ENCODE data around the gene MAP3K9.

DNA sequence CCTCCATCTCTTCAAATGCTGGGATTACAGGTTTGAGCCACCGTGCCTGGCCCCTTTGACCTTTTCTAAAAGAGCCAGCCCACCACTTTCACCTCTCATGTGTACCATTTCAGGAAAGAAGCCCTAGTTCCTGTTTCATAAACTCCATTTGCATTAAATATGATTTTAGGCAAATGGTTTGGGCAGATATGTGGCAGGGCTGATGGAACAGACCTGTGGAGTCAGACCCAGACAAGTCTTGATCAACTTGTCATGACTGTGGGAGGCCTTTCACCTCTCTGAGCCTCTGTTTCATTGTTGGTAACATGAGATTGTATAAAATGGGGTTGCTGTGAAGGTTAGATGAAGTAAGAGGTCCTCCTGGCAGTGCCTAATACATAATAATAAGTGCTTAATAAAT is 5.2 kb upstream of the MAP3K9 start:
- TF ChIP-seq ZNF165 (CRISPR knock-in tag; IDR thresholded peaks at IDR 0.05; ENCODE audit: borderline replicate concordance) (no peak), NRF1 (conservative IDR thresholded peaks at IDR 0.05 in 1 of 2, IDR thresholded peaks at IDR 0.05 in 1 of 2) (no peak), BHLHE40 (IDR thresholded peaks at IDR 0.05; ENCODE audit: low read length) (no peak), HDAC6 (IDR thresholded peaks at IDR 0.05; ENCODE audit: low read depth, low read length) (no peak), ZNF644 (tag; IDR thresholded peaks at IDR 0.05; ENCODE audit: low read depth) (no peak), PTBP1 (IDR thresholded peaks at IDR 0.05; ENCODE audit: low read depth, low read length) (no peak), STAG1 (CRISPR knock-in tag; IDR thresholded peaks at IDR 0.05; ENCODE audit: borderline replicate concordance) (no peak), RFX5 (IDR thresholded peaks at IDR 0.05; ENCODE audit: low read depth, low read length) (no peak)
- TF ChIP-seq, protein P1, sequence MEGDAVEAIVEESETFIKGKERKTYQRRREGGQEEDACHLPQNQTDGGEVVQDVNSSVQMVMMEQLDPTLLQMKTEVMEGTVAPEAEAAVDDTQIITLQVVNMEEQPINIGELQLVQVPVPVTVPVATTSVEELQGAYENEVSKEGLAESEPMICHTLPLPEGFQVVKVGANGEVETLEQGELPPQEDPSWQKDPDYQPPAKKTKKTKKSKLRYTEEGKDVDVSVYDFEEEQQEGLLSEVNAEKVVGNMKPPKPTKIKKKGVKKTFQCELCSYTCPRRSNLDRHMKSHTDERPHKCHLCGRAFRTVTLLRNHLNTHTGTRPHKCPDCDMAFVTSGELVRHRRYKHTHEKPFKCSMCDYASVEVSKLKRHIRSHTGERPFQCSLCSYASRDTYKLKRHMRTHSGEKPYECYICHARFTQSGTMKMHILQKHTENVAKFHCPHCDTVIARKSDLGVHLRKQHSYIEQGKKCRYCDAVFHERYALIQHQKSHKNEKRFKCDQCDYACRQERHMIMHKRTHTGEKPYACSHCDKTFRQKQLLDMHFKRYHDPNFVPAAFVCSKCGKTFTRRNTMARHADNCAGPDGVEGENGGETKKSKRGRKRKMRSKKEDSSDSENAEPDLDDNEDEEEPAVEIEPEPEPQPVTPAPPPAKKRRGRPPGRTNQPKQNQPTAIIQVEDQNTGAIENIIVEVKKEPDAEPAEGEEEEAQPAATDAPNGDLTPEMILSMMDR (IDR thresholded peaks at IDR 0.05 in 2 of 3, conservative IDR thresholded peaks at IDR 0.05 in 1 of 3; ENCODE audit: insufficient read depth in 2 of 3, low read depth in 1 of 3, low read length in 3 of 3), result no peak
- TF ChIP-seq, protein P2, sequence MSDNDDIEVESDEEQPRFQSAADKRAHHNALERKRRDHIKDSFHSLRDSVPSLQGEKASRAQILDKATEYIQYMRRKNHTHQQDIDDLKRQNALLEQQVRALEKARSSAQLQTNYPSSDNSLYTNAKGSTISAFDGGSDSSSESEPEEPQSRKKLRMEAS (CRISPR knock-in tag; IDR thresholded peaks at IDR 0.05), result no peak
